ENCODE data around the gene SEPHS1. TPM values are rescaled to one million over a fixed set of nuclear protein-coding genes. Genes with fewer than 3 reads are reported as not detected.

Gene SEPHS1
- total and polyA plus RNA-seq, 12 donors: 17.6 to 38.9 (median 29.5) TPM

GRCh38 chr10:13315361-13315760 lies 32.7 kb downstream of the SEPHS1 start:
- DNase-seq (no peak), ATAC-seq (no peak)
- H3K4me1 ChIP-seq: peaks cover 0 to 10% (median 0%) of the 10 kb centered on the region in 9 donors
- H3K9me3 ChIP-seq: no peaks in the 10 kb centered on the region
- no peak overlapping the region for H3K27ac ChIP-seq
- no peak overlapping the region for H3K4me3 ChIP-seq
- TF ChIP-seq CTCF (IDR thresholded peaks at IDR 0.05): no peak
- peaks cover 0 to 28% (median 0%) of the 10 kb centered on the region in 9 donors for H3K36me3 ChIP-seq
- H3K27me3 ChIP-seq: no peaks in the 10 kb centered on the region
- intact Hi-C loops (cut with DNase I): no loop called here

GRCh38 chr10:13311177-13311575 lies 36.9 kb downstream of the SEPHS1 start:
- H3K36me3 ChIP-seq: peaks cover 0 to 3% (median 0%) of the 10 kb centered on the region in 9 donors
- H3K27me3 ChIP-seq: no peaks in the 10 kb centered on the region
- no peak overlapping the region for H3K27ac ChIP-seq
- no peaks in the 10 kb centered on the region for H3K4me1 ChIP-seq
- no peak for TF ChIP-seq CTCF (IDR thresholded peaks at IDR 0.05)
- no peak for DNase-seq
- no peaks in the 10 kb centered on the region for H3K9me3 ChIP-seq
- intact Hi-C loops (cut with DNase I): no loop called here
- WGBS, 2 donors: 83 to 87% methylated on average over 5 of the region's 5 CpGs
- H3K4me3 ChIP-seq: no peak overlapping the region
- ATAC-seq: no peak

- no peak for DNase-seq
- Histone ChIP-seq H3K27me3 (no peaks in the 10 kb centered on the region), H3K9me3 (no peaks in the 10 kb centered on the region), H3K27ac (no peak overlapping the region), H3K36me3 (peaks cover 0 to 3% (median 0%) of the 10 kb centered on the region in 9 donors), H3K4me3 (no peak overlapping the region), H3K4me1 (no peaks in the 10 kb centered on the region)
- ATAC-seq: no peak
- no peak for TF ChIP-seq CTCF (IDR thresholded peaks at IDR 0.05)
- 92 to 93% methylated on average over 7 of the region's 7 CpGs for WGBS, 2 donors
- intact Hi-C loops (cut with DNase I): no loop called here
Measured at GRCh38 chr10:13310518-13311176, 37.4 kb downstream of the SEPHS1 start.

GRCh38 chr10:13309792-13310191 lies 38.3 kb downstream of the SEPHS1 start:
- DNase-seq (no peak), ATAC-seq (no peak)
- Histone ChIP-seq H3K36me3 (peaks cover 0 to 6% (median 0%) of the 10 kb centered on the region in 9 donors), H3K9me3 (no peaks in the 10 kb centered on the region), H3K4me1 (no peaks in the 10 kb centered on the region), H3K4me3 (no peak overlapping the region), H3K27ac (no peak overlapping the region), H3K27me3 (no peaks in the 10 kb centered on the region)
- WGBS, 2 donors: 92 to 100% methylated on average over 2 of the region's 2 CpGs
- intact Hi-C loops (cut with DNase I): loop anchor here in 1 of 10 donors (10.0 kb wide), 1 partner anchor 145 kb away; the partner anchor contains the start of gene MCM10
- no peak for TF ChIP-seq CTCF (IDR thresholded peaks at IDR 0.05)
